Measurements from ENCODE around the gene CD207. TPM values are rescaled to one million over a fixed set of nuclear protein-coding genes. Genes with fewer than 3 reads are reported as not detected.
"Not testable (repeated sequence)": the region's sequence is repeated elsewhere in the genome, so short reads cannot be mapped to it uniquely, and the experiment has no call there.

The CD207 gene
- total and polyA plus RNA-seq, 4 donors: not detected

DNA sequence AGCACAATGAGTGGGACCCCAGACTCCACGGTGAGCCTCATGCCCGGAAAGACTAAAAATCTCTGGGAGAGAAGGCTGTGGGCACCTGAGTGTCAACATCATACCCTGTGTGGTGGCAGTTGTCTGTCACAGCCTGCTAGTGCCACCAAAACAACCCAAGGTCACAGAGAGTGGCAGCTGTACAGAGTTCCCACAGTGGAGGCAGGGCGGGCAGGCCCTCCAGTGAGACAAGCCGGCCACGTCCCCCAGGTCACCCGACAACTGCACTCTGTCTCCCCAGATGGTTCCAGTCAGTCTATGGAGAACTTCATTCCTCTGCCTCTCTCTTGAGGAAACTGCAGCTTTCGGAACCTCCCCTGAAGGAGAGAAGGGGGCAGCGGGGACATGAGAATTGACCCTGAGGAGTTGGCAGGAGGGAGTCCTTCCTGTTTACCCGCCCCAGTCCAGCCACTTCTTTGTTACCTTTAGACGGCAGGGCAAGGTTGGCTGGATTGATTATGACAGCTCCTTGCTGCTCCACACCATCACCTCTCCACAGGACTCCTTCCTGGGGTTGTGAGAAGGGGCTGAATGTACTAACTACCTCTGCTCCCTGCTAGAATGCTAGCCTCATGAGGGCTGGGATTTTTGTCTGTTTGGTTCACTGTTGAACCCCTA lies 33.9 kb downstream of the CD207 start:
- no peak overlapping the region for H3K4me3 ChIP-seq (ENCODE audit: low read depth in 1 of 3, low read length in 3 of 3)
- H3K9me3 ChIP-seq (ENCODE audit: control insufficient read depth in 4 of 4, low read length in 3 of 4): no peaks in the 10 kb centered on the region
- H3K36me3 ChIP-seq (ENCODE audit: control insufficient read depth in 4 of 4, insufficient read depth in 3 of 4, low read depth in 1 of 4, low read length in 3 of 4): no peaks in the 10 kb centered on the region
- H3K9ac ChIP-seq (ENCODE audit: low read depth in 1 of 2, low read length in 2 of 2): no peak overlapping the region
- DNase-seq (ENCODE audit: low spot score): no peak
- no peak overlapping the region for H3K27ac ChIP-seq (ENCODE audit: low read depth in 1 of 2, low read length in 2 of 2)
- TF ChIP-seq, protein P1, sequence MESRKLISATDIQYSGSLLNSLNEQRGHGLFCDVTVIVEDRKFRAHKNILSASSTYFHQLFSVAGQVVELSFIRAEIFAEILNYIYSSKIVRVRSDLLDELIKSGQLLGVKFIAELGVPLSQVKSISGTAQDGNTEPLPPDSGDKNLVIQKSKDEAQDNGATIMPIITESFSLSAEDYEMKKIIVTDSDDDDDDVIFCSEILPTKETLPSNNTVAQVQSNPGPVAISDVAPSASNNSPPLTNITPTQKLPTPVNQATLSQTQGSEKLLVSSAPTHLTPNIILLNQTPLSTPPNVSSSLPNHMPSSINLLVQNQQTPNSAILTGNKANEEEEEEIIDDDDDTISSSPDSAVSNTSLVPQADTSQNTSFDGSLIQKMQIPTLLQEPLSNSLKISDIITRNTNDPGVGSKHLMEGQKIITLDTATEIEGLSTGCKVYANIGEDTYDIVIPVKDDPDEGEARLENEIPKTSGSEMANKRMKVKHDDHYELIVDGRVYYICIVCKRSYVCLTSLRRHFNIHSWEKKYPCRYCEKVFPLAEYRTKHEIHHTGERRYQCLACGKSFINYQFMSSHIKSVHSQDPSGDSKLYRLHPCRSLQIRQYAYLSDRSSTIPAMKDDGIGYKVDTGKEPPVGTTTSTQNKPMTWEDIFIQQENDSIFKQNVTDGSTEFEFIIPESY (IDR thresholded peaks at IDR 0.05): no peak
- TF ChIP-seq TAF1 (conservative IDR thresholded peaks at IDR 0.05) (no peak), REST (IDR thresholded peaks at IDR 0.05) (no peak), HNF4A (conservative IDR thresholded peaks at IDR 0.05) (no peak), ATF3 (IDR thresholded peaks at IDR 0.05) (no peak), HNF4G (IDR thresholded peaks at IDR 0.05) (no peak), YY1 (IDR thresholded peaks at IDR 0.05) (no peak), FOXA2 (IDR thresholded peaks at IDR 0.05) (no peak)
- WGBS: 59% methylated on average over 10 of the region's 10 CpGs
- H3K27me3 ChIP-seq (ENCODE audit: control insufficient read depth in 4 of 4, insufficient read depth in 4 of 4, low read length in 3 of 4): peaks cover 0 to 4% (median 0%) of the 10 kb centered on the region in 4 donors
- H3K4me1 ChIP-seq (ENCODE audit: control insufficient read depth in 4 of 4, insufficient read depth in 4 of 4, low read length in 3 of 4): no peaks in the 10 kb centered on the region

- Histone ChIP-seq H3K27me3 (ENCODE audit: control insufficient read depth in 4 of 4, insufficient read depth in 4 of 4, low read length in 3 of 4) (peaks cover 0 to 6% (median 0%) of the 10 kb centered on the region in 4 donors), H3K9me3 (ENCODE audit: control insufficient read depth in 4 of 4, low read length in 3 of 4) (no peaks in the 10 kb centered on the region), H3K36me3 (ENCODE audit: control insufficient read depth in 4 of 4, insufficient read depth in 3 of 4, low read depth in 1 of 4, low read length in 3 of 4) (no peaks in the 10 kb centered on the region), H3K4me1 (ENCODE audit: control insufficient read depth in 4 of 4, insufficient read depth in 4 of 4, low read length in 3 of 4) (no peaks in the 10 kb centered on the region), H3K9ac (ENCODE audit: low read depth in 1 of 2, low read length in 2 of 2) (no peak overlapping the region), H3K4me3 (ENCODE audit: low read depth in 1 of 3, low read length in 3 of 3) (no peak overlapping the region), H3K27ac (ENCODE audit: low read depth in 1 of 2, low read length in 2 of 2) (no peak overlapping the region)
- TF ChIP-seq HNF4A (conservative IDR thresholded peaks at IDR 0.05) (no peak), RXRA (IDR thresholded peaks at IDR 0.05) (no peak), YY1 (IDR thresholded peaks at IDR 0.05) (no peak), JUND (IDR thresholded peaks at IDR 0.05) (no peak), TAF1 (conservative IDR thresholded peaks at IDR 0.05) (no peak), SP1 (IDR thresholded peaks at IDR 0.05) (no peak), NR2F2 (IDR thresholded peaks at IDR 0.05) (no peak), REST (IDR thresholded peaks at IDR 0.05) (no peak), HNF4G (IDR thresholded peaks at IDR 0.05) (no peak), FOXA2 (IDR thresholded peaks at IDR 0.05) (no peak)
- WGBS: 82% methylated on average over 2 of the region's 2 CpGs
- DNase-seq (ENCODE audit: low spot score): no peak
These were observed 35.9 kb downstream of the CD207 start for GRCh38 chr2:70799706-70800105.

GRCh38 chr2:70797996-70798395 lies 37.6 kb downstream of the CD207 start:
- not testable (repeated sequence) for H3K4me3 ChIP-seq (ENCODE audit: low read depth in 1 of 3, low read length in 3 of 3); H3K4me1 ChIP-seq (ENCODE audit: control insufficient read depth in 4 of 4, insufficient read depth in 4 of 4, low read length in 3 of 4); DNase-seq (ENCODE audit: low spot score); H3K27ac ChIP-seq (ENCODE audit: low read depth in 1 of 2, low read length in 2 of 2); H3K9me3 ChIP-seq (ENCODE audit: control insufficient read depth in 4 of 4, low read length in 3 of 4); H3K9ac ChIP-seq (ENCODE audit: low read depth in 1 of 2, low read length in 2 of 2); H3K36me3 ChIP-seq (ENCODE audit: control insufficient read depth in 4 of 4, insufficient read depth in 3 of 4, low read depth in 1 of 4, low read length in 3 of 4)
- WGBS: 81% methylated on average over 3 of the region's 3 CpGs
- peaks cover 0 to 13% (median 0%) of the 10 kb centered on the region in 4 donors for H3K27me3 ChIP-seq (ENCODE audit: control insufficient read depth in 4 of 4, insufficient read depth in 4 of 4, low read length in 3 of 4)

All from liver (tissue), 9 donors.